ENCODE data around the gene ADK. TPM values are rescaled to one million over a fixed set of nuclear protein-coding genes. Genes with fewer than 3 reads are reported as not detected.
"Not testable (repeated sequence)": the region's sequence is repeated elsewhere in the genome, so short reads cannot be mapped to it uniquely, and the experiment has no call there.

The ADK gene
- total RNA-seq, 1 donor from 2014 or later: 26.2 TPM

- H3K27ac Mint-ChIP-seq: no peak overlapping the region
- peaks cover 8% of the 10 kb centered on the region for H3K9me3 Mint-ChIP-seq
- H3K4me3 Mint-ChIP-seq: no peak overlapping the region
- DNase-seq (ENCODE audit: low spot score in 2 of 2, unreplicated experiment in 2 of 2): no peak
- TF ChIP-seq CTCF (IDR thresholded peaks at IDR 0.05; ENCODE audit: unreplicated experiment): no peak
- peaks cover 15% of the 10 kb centered on the region for H3K36me3 Mint-ChIP-seq
- H3K27me3 Mint-ChIP-seq (ENCODE audit: low read depth): no peaks in the 10 kb centered on the region
- no peaks in the 10 kb centered on the region for H3K4me1 Mint-ChIP-seq
Measured at GRCh38 chr10:74474022-74474713, 323.1 kb downstream of the ADK start.

GRCh38 chr10:74476162-74476706 lies 325.2 kb downstream of the ADK start:
- not testable (repeated sequence) for H3K4me3 Mint-ChIP-seq; H3K27me3 Mint-ChIP-seq (ENCODE audit: low read depth); DNase-seq (ENCODE audit: low spot score in 2 of 2, unreplicated experiment in 2 of 2); H3K4me1 Mint-ChIP-seq; H3K27ac Mint-ChIP-seq
- Mint-ChIP-seq H3K9me3 (peaks cover 19% of the 10 kb centered on the region), H3K36me3 (peaks cover 11% of the 10 kb centered on the region)

- H3K27ac Mint-ChIP-seq: no peak overlapping the region
Measured at GRCh38 chr10:74480778-74481177, 329.8 kb downstream of the ADK start.

GRCh38 chr10:74483356-74483755 lies 332.3 kb downstream of the ADK start:
- no peak overlapping the region for H3K4me3 Mint-ChIP-seq
- no peak for TF ChIP-seq CTCF (IDR thresholded peaks at IDR 0.05; ENCODE audit: unreplicated experiment)
- H3K9me3 Mint-ChIP-seq: peaks cover 40% of the 10 kb centered on the region
- peaks cover 25% of the 10 kb centered on the region for H3K36me3 Mint-ChIP-seq
- no peaks in the 10 kb centered on the region for H3K27me3 Mint-ChIP-seq (ENCODE audit: low read depth)
- DNase-seq (ENCODE audit: low spot score in 2 of 2, unreplicated experiment in 2 of 2): no peak
- H3K4me1 Mint-ChIP-seq: no peaks in the 10 kb centered on the region
- no peak overlapping the region for H3K27ac Mint-ChIP-seq

More at GRCh38 chr10:74480778-74481177, 329.8 kb downstream of the ADK start:
- H3K4me1 Mint-ChIP-seq: no peaks in the 10 kb centered on the region
- H3K36me3 Mint-ChIP-seq: peaks cover 25% of the 10 kb centered on the region
- TF ChIP-seq CTCF (IDR thresholded peaks at IDR 0.05; ENCODE audit: unreplicated experiment): no peak
- H3K4me3 Mint-ChIP-seq: no peak overlapping the region
- H3K27me3 Mint-ChIP-seq (ENCODE audit: low read depth): no peaks in the 10 kb centered on the region
- no peak for DNase-seq (ENCODE audit: low spot score in 2 of 2, unreplicated experiment in 2 of 2)
- H3K9me3 Mint-ChIP-seq: peaks cover 41% of the 10 kb centered on the region

GRCh38 chr10:74485283-74485682 lies 334.3 kb downstream of the ADK start:
- Mint-ChIP-seq H3K4me1 (no peaks in the 10 kb centered on the region), H3K4me3 (no peak overlapping the region), H3K9me3 (peaks cover 30% of the 10 kb centered on the region), H3K36me3 (peaks cover 23% of the 10 kb centered on the region), H3K27me3 (ENCODE audit: low read depth) (no peaks in the 10 kb centered on the region), H3K27ac (no peak overlapping the region)
- TF ChIP-seq CTCF (IDR thresholded peaks at IDR 0.05; ENCODE audit: unreplicated experiment): no peak
- no peak for DNase-seq (ENCODE audit: low spot score in 2 of 2, unreplicated experiment in 2 of 2)

GRCh38 chr10:74486659-74487058 lies 335.6 kb downstream of the ADK start:
- Mint-ChIP-seq H3K4me3 (no peak overlapping the region), H3K4me1 (no peaks in the 10 kb centered on the region), H3K36me3 (peaks cover 15% of the 10 kb centered on the region), H3K27me3 (ENCODE audit: low read depth) (no peaks in the 10 kb centered on the region), H3K27ac (no peak overlapping the region), H3K9me3 (peaks cover 17% of the 10 kb centered on the region)
- TF ChIP-seq CTCF (IDR thresholded peaks at IDR 0.05; ENCODE audit: unreplicated experiment): no peak
- no peak for DNase-seq (ENCODE audit: low spot score in 2 of 2, unreplicated experiment in 2 of 2)

Measured in mesothelial cell of epicardium (in vitro differentiated cells).